H1 (cell line): ENCODE measurements around the gene DDHD1. TPM values are rescaled to one million over a fixed set of nuclear protein-coding genes. Genes with fewer than 3 reads are reported as not detected.

Experiments
- CTCF ChIA-PET: fragments of 300-600 bp; sonication (Branson Sonifier 250); formaldehyde crosslinking; loops from one replicate; lab custom pipeline; 2021; ENCODE audit not compliant: partially characterized antibody; lab: Charles Lee
- POLR2A ChIA-PET: fragments of 300-600 bp; sonication (Branson Sonifier 250); formaldehyde crosslinking; loops from one replicate; lab custom pipeline; 2021; ENCODE audit warnings: inconsistent platforms; ENCODE audit not compliant: partially characterized antibody; lab: Charles Lee
- DNase-seq, 2 experiments: peaks; one replicate each; pipeline versions ENCODE4 v3.0.0 to v3.0.0-alpha.2; 2010 to 2022; ENCODE audit warnings: low spot score in 2 of 2, low read depth in 1 of 2, mixed read lengths in 1 of 2
- FAIRE-seq: peaks from 2 replicates; lab custom pipeline; 2011; peaks lifted over from hg19 to GRCh38; lab: Jason Lieb, UNC
- H2AFZ ChIP-seq: 2 replicates; pipeline ENCODE4 v1.8.1; 2012; ENCODE audit warnings: low read length, inconsistent platforms
- H2AK5ac ChIP-seq: 2 replicates; pipeline ENCODE4 v1.6.1; 2013; ENCODE audit warnings: low read depth, low read length
- H2BK120ac ChIP-seq: replicated peaks from 2 replicates; pipeline ENCODE3; 2013; ENCODE audit warnings: low read depth, low read length, inconsistent platforms
- H2BK12ac ChIP-seq: 2 replicates; pipeline ENCODE4 v1.6.1; 2013; ENCODE audit warnings: low read depth, low read length
- H2BK15ac ChIP-seq: 2 replicates; pipeline ENCODE4 v1.6.1; 2013; ENCODE audit warnings: low read length
- H2BK20ac ChIP-seq: 2 replicates; pipeline ENCODE4 v1.6.1; 2013; ENCODE audit warnings: low read length
- H2BK5ac ChIP-seq: 2 replicates; pipeline ENCODE4 v1.6.1; 2013; ENCODE audit warnings: low read depth, low read length
- H3K14ac ChIP-seq: 2 replicates; pipeline ENCODE4 v1.6.1; 2013; ENCODE audit warnings: inconsistent platforms; ENCODE audit not compliant: insufficient read length
- H3K18ac ChIP-seq: 2 replicates; pipeline ENCODE4 v1.6.1; 2013; ENCODE audit warnings: low read length; ENCODE audit errors: extremely low read depth
- H3K23ac ChIP-seq: 2 replicates; pipeline ENCODE4 v1.6.1; 2013; ENCODE audit warnings: inconsistent platforms; ENCODE audit not compliant: insufficient read length
- H3K23me2 ChIP-seq: 2 replicates; pipeline ENCODE4 v1.6.1; 2013; ENCODE audit warnings: low read depth, low read length
- H3K27ac ChIP-seq: 2 replicates; pipeline ENCODE4 v1.6.1; 2011; ENCODE audit warnings: low read depth, low read length, inconsistent platforms
- H3K27me3 ChIP-seq, 4 experiments: replicated peaks in 1 of 4; 1 replicate in 1 of 4; 2 replicates in 3 of 4; pipeline versions ENCODE4 v1.6.1 to v1.8.1; 2011 to 2013; ENCODE audit warnings: low read length in 3 of 4, mild to moderate bottlenecking in 3 of 4, inconsistent platforms in 2 of 4, mixed read lengths in 2 of 4, moderate library complexity in 1 of 4; ENCODE audit not compliant: control insufficient read depth in 3 of 4, insufficient read depth in 3 of 4; ENCODE audit errors: extremely low read depth in 1 of 4
- H3K36me3 ChIP-seq, 4 experiments: 2 replicates each; pipeline versions ENCODE4 v1.6.1 to v1.8.1; 2011 to 2013; ENCODE audit warnings: mild to moderate bottlenecking in 4 of 4, low read length in 3 of 4, moderate library complexity in 2 of 4, control low read depth in 1 of 4, inconsistent platforms in 1 of 4; ENCODE audit not compliant: insufficient read depth in 4 of 4, control insufficient read depth in 2 of 4
- H3K4ac ChIP-seq: replicated peaks from 2 replicates; pipeline ENCODE3; 2013; ENCODE audit warnings: low read length, low read depth, mixed read lengths, inconsistent platforms; ENCODE audit not compliant: insufficient read length
- H3K4me1 ChIP-seq, 4 experiments: replicated peaks in 1 of 4; 1 replicate in 1 of 4; 2 replicates in 3 of 4; pipeline versions ENCODE4 v1.6.1 to v1.8.1; 2011 to 2013; ENCODE audit warnings: low read length in 3 of 4, inconsistent platforms in 2 of 4, mixed read lengths in 1 of 4; ENCODE audit not compliant: insufficient read depth in 4 of 4, control insufficient read depth in 3 of 4
- H3K4me2 ChIP-seq, 2 experiments: 2 replicates each; pipeline versions ENCODE4 v1.6.1 to v1.8.1; 2011 to 2013; ENCODE audit warnings: low read depth in 2 of 2, low read length in 2 of 2, control low read depth in 1 of 2, inconsistent platforms in 1 of 2, mild to moderate bottlenecking in 1 of 2; ENCODE audit not compliant: insufficient read depth in 1 of 2
- H3K4me3 ChIP-seq, 4 experiments: fragments of 200-600, 300-600 bp in 1 of 4; sonication (generic), shearing (Covaris generic), sonication (Bioruptor Twin) in 1 of 4; 2 replicates each; pipeline versions ENCODE4 v1.5.1 to v1.8.1; 2011 to 2016; ENCODE audit warnings: low read length in 4 of 4, low read depth in 3 of 4, control low read depth in 2 of 4, inconsistent platforms in 2 of 4, mild to moderate bottlenecking in 2 of 4, mixed read lengths in 1 of 4, moderate library complexity in 1 of 4; ENCODE audit not compliant: insufficient read depth in 2 of 4; ENCODE audit errors: extremely low read depth in 1 of 4
- H3K56ac ChIP-seq: replicated peaks from 2 replicates; pipeline ENCODE3; 2013; ENCODE audit warnings: low read depth, mild to moderate bottlenecking, mixed read lengths, low read length, inconsistent platforms; ENCODE audit not compliant: insufficient read length
- H3K79me1 ChIP-seq: 2 replicates; pipeline ENCODE4 v1.6.1; 2013; ENCODE audit warnings: low read depth, low read length, control low read depth
- H3K79me2 ChIP-seq, 2 experiments: 2 replicates each; pipeline versions ENCODE4 v1.6.1 to v1.8.1; 2012 to 2013; ENCODE audit warnings: low read length in 2 of 2, mild to moderate bottlenecking in 2 of 2, inconsistent platforms in 1 of 2; ENCODE audit not compliant: insufficient read depth in 2 of 2, control insufficient read depth in 1 of 2
- H3K9ac ChIP-seq, 4 experiments: replicated peaks in 1 of 4; 1 replicate in 1 of 4; 2 replicates in 3 of 4; pipeline versions ENCODE4 v1.6.1 to v1.8.1; 2011 to 2013; ENCODE audit warnings: low read depth in 3 of 4, low read length in 3 of 4, control low read depth in 2 of 4, mild to moderate bottlenecking in 2 of 4, moderate library complexity in 2 of 4, inconsistent platforms in 1 of 4; ENCODE audit errors: extremely low read depth in 1 of 4
- H3K9me3 ChIP-seq, 2 experiments: 2 replicates each; pipeline versions ENCODE4 v1.6.1 to v1.8.1; 2012 to 2013; ENCODE audit warnings: mild to moderate bottlenecking in 2 of 2, moderate library complexity in 2 of 2, control low read depth in 1 of 2, inconsistent platforms in 1 of 2, low read depth in 1 of 2, low read length in 1 of 2, mixed read lengths in 1 of 2; ENCODE audit not compliant: insufficient read depth in 2 of 2
- H4K20me1 ChIP-seq, 2 experiments: replicated peaks in 1 of 2; 2 replicates each; pipeline versions ENCODE3 to v1.8.1; 2011 to 2013; ENCODE audit warnings: inconsistent platforms in 2 of 2, low read length in 2 of 2, mild to moderate bottlenecking in 1 of 2; ENCODE audit not compliant: insufficient read depth in 2 of 2, control insufficient read depth in 1 of 2
- H4K5ac ChIP-seq: 2 replicates; pipeline ENCODE4 v1.6.1; 2013; ENCODE audit warnings: low read length, low read depth, mixed read lengths, inconsistent platforms; ENCODE audit not compliant: insufficient read length
- H4K8ac ChIP-seq: 2 replicates; pipeline ENCODE4 v1.8.0; 2013; ENCODE audit warnings: mild to moderate bottlenecking, moderate library complexity, low read length, inconsistent platforms; ENCODE audit not compliant: insufficient read depth; ENCODE audit errors: extremely low read depth
- H4K91ac ChIP-seq: replicated peaks from 2 replicates; pipeline ENCODE3; 2013; ENCODE audit warnings: low read length, mixed read lengths, inconsistent platforms; ENCODE audit not compliant: insufficient read length
- ASH2L ChIP-seq: fragments of 200-600, 300-600 bp; sonication (generic); IDR thresholded peaks from one replicate; pipeline ENCODE4 v1.7.1; 2017; ENCODE audit warnings: low read length
- CTBP2 ChIP-seq: IDR thresholded peaks from 2 replicates; pipeline ENCODE4 v1.7.0; 2011; ENCODE audit warnings: borderline replicate concordance, mild to moderate bottlenecking, moderate library complexity, mixed read lengths, low read length; ENCODE audit not compliant: insufficient read depth, insufficient read length
- EGR1 ChIP-seq: IDR thresholded peaks from 2 replicates; pipeline ENCODE4 v1.6.1; 2011; ENCODE audit warnings: low read depth, low read length, borderline replicate concordance
- GTF2F1 ChIP-seq: IDR thresholded peaks from 2 replicates; pipeline ENCODE4 v1.6.1; 2012; ENCODE audit warnings: low read depth, low read length, improper control_type of control experiment, borderline replicate concordance
- HDAC2 ChIP-seq, 2 experiments: fragments of 300-600 bp in 1 of 2; sonication (generic) in 1 of 2; IDR thresholded peaks; 2 replicates each; pipeline ENCODE4 v1.6.1; 2011 to 2012; ENCODE audit warnings: low read depth in 2 of 2, low read length in 2 of 2, mild to moderate bottlenecking in 2 of 2, moderate library complexity in 2 of 2, borderline replicate concordance in 1 of 2, inconsistent platforms in 1 of 2
- JUN ChIP-seq: IDR thresholded peaks from 2 replicates; pipeline ENCODE4 v1.6.1; 2011; ENCODE audit warnings: low read depth, mild to moderate bottlenecking, improper control_type of control experiment, low read length
- KDM1A ChIP-seq: fragments of 200-600, 300-600 bp; sonication (generic); IDR thresholded peaks from 2 replicates; pipeline ENCODE4 v1.7.1; 2016; ENCODE audit warnings: mild to moderate bottlenecking, low read length, borderline replicate concordance
- KDM5A ChIP-seq: fragments of 200-600 bp; IDR thresholded peaks from 2 replicates; pipeline ENCODE4 v1.7.1; 2012; ENCODE audit warnings: mild to moderate bottlenecking, low read length, inconsistent platforms, mixed read lengths
- NANOG ChIP-seq: IDR thresholded peaks from 2 replicates; pipeline ENCODE4 v1.6.1; 2011; ENCODE audit warnings: low read length, low read depth, mild to moderate bottlenecking, inconsistent platforms; ENCODE audit not compliant: insufficient read depth, poor library complexity, severe bottlenecking
- NRF1 ChIP-seq: IDR thresholded peaks from 2 replicates; pipeline ENCODE4 v1.6.1; 2011; ENCODE audit warnings: mild to moderate bottlenecking, low read depth, low read length, improper control_type of control experiment
- POLR2A ChIP-seq, 2 experiments: IDR thresholded peaks; 1 replicate in 1 of 2; 2 replicates in 1 of 2; pipeline ENCODE4 v1.6.1; 2011; ENCODE audit warnings: low read depth in 2 of 2, low read length in 2 of 2, mild to moderate bottlenecking in 2 of 2; ENCODE audit errors: control extremely low read depth in 1 of 2
- RNF2 ChIP-seq: fragments of 200-900, 300-1000 bp; sonication (generic); IDR thresholded peaks from 2 replicates; pipeline ENCODE4 v1.7.1; 2016; ENCODE audit warnings: borderline replicate concordance, low read depth, mild to moderate bottlenecking, antibody characterized with exemption, low read length; ENCODE audit not compliant: poor library complexity, severe bottlenecking; ENCODE audit errors: missing control alignments
- RXRA ChIP-seq: IDR thresholded peaks from 2 replicates; pipeline ENCODE4 v1.6.1; 2011; ENCODE audit warnings: low read depth, mild to moderate bottlenecking, low read length, moderate library complexity; ENCODE audit not compliant: insufficient read depth
- TAF7 ChIP-seq: optimal IDR thresholded peaks from 2 replicates; pipeline ENCODE3; 2011; ENCODE audit warnings: low read depth, mild to moderate bottlenecking, inconsistent platforms, low read length, moderate library complexity, borderline replicate concordance
- WGBS, 2 experiments: shearing (Covaris generic) in 1 of 2; methylation state at CpG; one replicate each; pipeline versions ENCODE4 v1.1.6 to v1.1.7; 2013 to 2015; ENCODE audit warnings: low lambda C conversion rate in 2 of 2, mixed read lengths in 2 of 2, inconsistent platforms in 1 of 2, low coverage in 1 of 2, missing lambda C conversion rate in 1 of 2; ENCODE audit not compliant: insufficient replicate concordance in 2 of 2, insufficient coverage in 1 of 2, insufficient read length in 1 of 2; ENCODE audit errors: extremely low coverage in 1 of 2, missing lambda C conversion rate in 1 of 2; 5-methylcytosine and 5-hydroxymethylcytosine counted together
- polyA plus RNA-seq, 7 experiments: library from polyadenylated mRNA; depleted of rRNA in 3 of 7; stranded (reverse) in 5 of 7; unstranded in 2 of 7; fragments of >200 nt in 5 of 7; fragments of 200-250 nt in 2 of 7; gene quantifications; 1 replicate in 5 of 7; 2 replicates in 1 of 7; 4 replicates in 1 of 7; pipeline versions ENCODE4 v1.2.1 to v1.2.3, GENCODE V29; 2011 to 2013; ENCODE audit warnings: missing spikeins in 2 of 7, mixed read lengths in 2 of 7
- total RNA-seq: library from RNA; stranded (reverse); fragmentation: NEBNext Ultra II Directional; extraction: Animal tissue kit (Norgen Biotek cat#: 25700); gene quantifications from 2 replicates; pipeline ENCODE4 v1.2.1, GENCODE V29; 2021

DDHD1 gene
- total and polyA plus RNA-seq, 2 of the 8 experiments (the other 6 are each of a cell fraction or from before 2014, with no cell fraction given) = 3.6 to 16.0 TPM

DNA sequence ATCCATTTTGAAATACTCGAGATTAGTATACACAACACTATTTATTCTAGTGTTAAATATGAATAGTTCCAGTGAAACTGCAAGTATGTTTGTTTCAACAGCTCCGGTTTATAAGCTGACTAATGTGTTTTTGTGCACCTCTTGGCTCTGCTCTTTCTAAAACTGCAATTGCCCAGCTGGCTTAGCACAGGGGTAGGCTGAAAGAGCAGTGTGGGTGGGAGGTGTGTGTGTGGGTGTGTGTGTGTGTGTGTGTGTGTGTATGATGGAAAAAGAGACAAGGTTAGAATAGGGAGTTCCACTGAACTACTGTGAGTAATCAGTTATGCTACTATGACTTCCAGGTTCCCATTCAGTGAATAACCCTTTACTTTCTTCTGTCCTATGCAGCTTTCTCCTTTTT, 37.8 kb upstream of the DDHD1 start:
- 88% methylated on average over 2 of the region's 2 CpGs; no CpG with 5 or more reads in 1 of the 2 experiments for WGBS, 2 experiments
- Histone ChIP-seq H4K8ac (no peak overlapping the region), H4K20me1 (peaks cover 0 to 2% of the 10 kb centered on the region in 2 experiments), H3K79me2 (no peaks in the 10 kb centered on the region), H3K9ac (no peak overlapping the region), H3K4me3 (no peak overlapping the region), H2AK5ac (no peak overlapping the region), H4K91ac (no peak overlapping the region), H3K27me3 (no peaks in the 10 kb centered on the region), H4K5ac (no peak overlapping the region), H2BK12ac (no peak overlapping the region), H3K27ac (no peak overlapping the region), H3K23me2 (peaks cover 2% of the 10 kb centered on the region; the same call in 1 of the 2 replicates), H3K36me3 (no peaks in the 10 kb centered on the region), H2BK15ac (no peak overlapping the region), H3K23ac (no peak overlapping the region), H3K18ac (no peak overlapping the region), H3K4ac (no peak overlapping the region), H3K79me1 (no peaks in the 10 kb centered on the region), H2BK5ac (no peak overlapping the region), H2BK20ac (no peak overlapping the region), H3K4me2 (no peak overlapping the region), H3K14ac (no peak overlapping the region), H3K4me1 (peaks cover 0 to 4% (median 0%) of the 10 kb centered on the region in 4 experiments; a peak in 1 of 7 replicates), H2AFZ (no peak overlapping the region), H3K9me3 (no peaks in the 10 kb centered on the region), H3K56ac (peak overlapping the region; percentile 43), H2BK120ac (no peak overlapping the region)
- DNase-seq (no peak), FAIRE-seq (no peak)
- CTCF ChIA-PET = interaction anchor here (1.2 to 1.8 kb wide), 3 partner anchors 10 to 27 kb away, joined by 4 to 5 read pairs (median 5); no protein-coding TSS in a partner anchor
- POLR2A ChIA-PET = no interaction called here
- TF ChIP-seq POLR2A (IDR thresholded peaks at IDR 0.05; ENCODE audit: control extremely low read depth in 1 of 2, low read depth in 2 of 2, low read length in 2 of 2) (no peak), CTBP2 (no peak), KDM1A (no peak), JUN (no peak), KDM5A (no peak), RXRA (no peak), NRF1 (no peak), EGR1 (no peak), ASH2L (no peak), RNF2 (no peak), GTF2F1 (no peak), TAF7 (no peak), NANOG (no peak), HDAC2 (IDR thresholded peaks at IDR 0.05; ENCODE audit: borderline replicate concordance in 1 of 2, low read depth in 2 of 2, low read length in 2 of 2) (no peak)
